Measurements from ENCODE around the gene CD300LG. TPM values are rescaled to one million over a fixed set of nuclear protein-coding genes. Genes with fewer than 3 reads are reported as not detected.

CD300LG gene
- total RNA-seq, 1 experiment from 2014 or later = not detected

GRCh38 chr17:43823350-43824084 lies 23.5 kb upstream of the CD300LG start:
- no peak for TF ChIP-seq CBX3 (IDR thresholded peaks at IDR 0.05; ENCODE audit: low read depth)
- TF ChIP-seq, protein P1, sequence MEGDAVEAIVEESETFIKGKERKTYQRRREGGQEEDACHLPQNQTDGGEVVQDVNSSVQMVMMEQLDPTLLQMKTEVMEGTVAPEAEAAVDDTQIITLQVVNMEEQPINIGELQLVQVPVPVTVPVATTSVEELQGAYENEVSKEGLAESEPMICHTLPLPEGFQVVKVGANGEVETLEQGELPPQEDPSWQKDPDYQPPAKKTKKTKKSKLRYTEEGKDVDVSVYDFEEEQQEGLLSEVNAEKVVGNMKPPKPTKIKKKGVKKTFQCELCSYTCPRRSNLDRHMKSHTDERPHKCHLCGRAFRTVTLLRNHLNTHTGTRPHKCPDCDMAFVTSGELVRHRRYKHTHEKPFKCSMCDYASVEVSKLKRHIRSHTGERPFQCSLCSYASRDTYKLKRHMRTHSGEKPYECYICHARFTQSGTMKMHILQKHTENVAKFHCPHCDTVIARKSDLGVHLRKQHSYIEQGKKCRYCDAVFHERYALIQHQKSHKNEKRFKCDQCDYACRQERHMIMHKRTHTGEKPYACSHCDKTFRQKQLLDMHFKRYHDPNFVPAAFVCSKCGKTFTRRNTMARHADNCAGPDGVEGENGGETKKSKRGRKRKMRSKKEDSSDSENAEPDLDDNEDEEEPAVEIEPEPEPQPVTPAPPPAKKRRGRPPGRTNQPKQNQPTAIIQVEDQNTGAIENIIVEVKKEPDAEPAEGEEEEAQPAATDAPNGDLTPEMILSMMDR (IDR thresholded peaks at IDR 0.05 in 2 of 3, conservative IDR thresholded peaks at IDR 0.05 in 1 of 3; ENCODE audit: borderline replicate concordance in 1 of 3, insufficient read depth in 1 of 3, low read depth in 2 of 3, low read length in 2 of 3) = no peak
- TF ChIP-seq ELF1 (IDR thresholded peaks at IDR 0.05; ENCODE audit: borderline replicate concordance, low read depth) = no peak
- TF ChIP-seq SRF (IDR thresholded peaks at IDR 0.05; ENCODE audit: low read depth) = no peak
- no peak for TF ChIP-seq REST (IDR thresholded peaks at IDR 0.05; ENCODE audit: low read depth)
- TF ChIP-seq MAX (IDR thresholded peaks at IDR 0.05) = no peak
- TF ChIP-seq CEBPB (IDR thresholded peaks at IDR 0.05; ENCODE audit: low read depth) = no peak
- no peak for TF ChIP-seq YY1 (IDR thresholded peaks at IDR 0.05; ENCODE audit: extremely low read depth, insufficient replicate concordance, low read depth, low read length)
- TF ChIP-seq SP1 (IDR thresholded peaks at IDR 0.05; ENCODE audit: low read depth) = no peak
- TF ChIP-seq ATF3 (IDR thresholded peaks at IDR 0.05) = no peak
- TF ChIP-seq, protein P2, sequence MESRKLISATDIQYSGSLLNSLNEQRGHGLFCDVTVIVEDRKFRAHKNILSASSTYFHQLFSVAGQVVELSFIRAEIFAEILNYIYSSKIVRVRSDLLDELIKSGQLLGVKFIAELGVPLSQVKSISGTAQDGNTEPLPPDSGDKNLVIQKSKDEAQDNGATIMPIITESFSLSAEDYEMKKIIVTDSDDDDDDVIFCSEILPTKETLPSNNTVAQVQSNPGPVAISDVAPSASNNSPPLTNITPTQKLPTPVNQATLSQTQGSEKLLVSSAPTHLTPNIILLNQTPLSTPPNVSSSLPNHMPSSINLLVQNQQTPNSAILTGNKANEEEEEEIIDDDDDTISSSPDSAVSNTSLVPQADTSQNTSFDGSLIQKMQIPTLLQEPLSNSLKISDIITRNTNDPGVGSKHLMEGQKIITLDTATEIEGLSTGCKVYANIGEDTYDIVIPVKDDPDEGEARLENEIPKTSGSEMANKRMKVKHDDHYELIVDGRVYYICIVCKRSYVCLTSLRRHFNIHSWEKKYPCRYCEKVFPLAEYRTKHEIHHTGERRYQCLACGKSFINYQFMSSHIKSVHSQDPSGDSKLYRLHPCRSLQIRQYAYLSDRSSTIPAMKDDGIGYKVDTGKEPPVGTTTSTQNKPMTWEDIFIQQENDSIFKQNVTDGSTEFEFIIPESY (IDR thresholded peaks at IDR 0.05; ENCODE audit: extremely low read depth, insufficient replicate concordance, low read length) = no peak
- no peak for TF ChIP-seq EZH2phosphoT487 (IDR thresholded peaks at IDR 0.05; ENCODE audit: borderline replicate concordance)
- TF ChIP-seq ZNF274 (IDR thresholded peaks at IDR 0.05; ENCODE audit: low read depth, low read length) = no peak
- no peak for TF ChIP-seq EGR1 (IDR thresholded peaks at IDR 0.05; ENCODE audit: low read depth)
- TF ChIP-seq FOSL1 (IDR thresholded peaks at IDR 0.05; ENCODE audit: low read depth) = no peak
- TF ChIP-seq POLR2A (IDR thresholded peaks at IDR 0.05; ENCODE audit: borderline replicate concordance, extremely low read depth, insufficient read depth, insufficient read length) = no peak
- TF ChIP-seq EZH2 (IDR thresholded peaks at IDR 0.05) = no peak
- no peak for TF ChIP-seq RAD21 (IDR thresholded peaks at IDR 0.05; ENCODE audit: low read depth)
- no peaks in the 10 kb centered on the region for H3K9me2 ChIP-seq (ENCODE audit: insufficient read depth)
- no peaks in the 10 kb centered on the region for H3K9me3 ChIP-seq (ENCODE audit: control insufficient read depth in 1 of 2, insufficient read depth in 1 of 2, low read depth in 1 of 2, low read length in 2 of 2)
- no peaks in the 10 kb centered on the region for H3K27me3 ChIP-seq (ENCODE audit: insufficient read depth, low read length)
- DNase-seq (ENCODE audit: low read depth, low spot score) = no peak
- RAD21 ChIA-PET (ENCODE audit: low non-redundant PET in 1 of 2, low total read pairs in 2 of 2, uncharacterized antibody in 2 of 2, unreplicated experiment in 2 of 2) = no interaction called here
- ATAC-seq = no peak
- H3K4me3 ChIP-seq (replicated peaks in 1 of 2; ENCODE audit: low read depth in 1 of 2, low read length in 2 of 2) = no peak overlapping the region
- peaks cover 4 to 26% of the 10 kb centered on the region in 2 experiments; a peak in 3 of 4 replicates for H3K36me3 ChIP-seq (ENCODE audit: control insufficient read depth in 1 of 2, insufficient read depth in 2 of 2, low read length in 2 of 2)
- intact Hi-C loops (cut with micrococcal nuclease) = no loop called here
- no peak overlapping the region for H3K9ac ChIP-seq (ENCODE audit: low read length)
- CTCF ChIA-PET = no interaction called here
- no peaks in the 10 kb centered on the region for H3K4me1 ChIP-seq (ENCODE audit: control insufficient read depth in 1 of 2, insufficient read depth in 2 of 2, low read length in 2 of 2)
- H3K4me2 ChIP-seq (ENCODE audit: low read length) = no peak overlapping the region
- no peak overlapping the region for H2AFZ ChIP-seq (ENCODE audit: low read depth, low read length, poor library complexity, severe bottlenecking)
- POLR2A ChIA-PET = no interaction called here
- H3K27ac ChIP-seq (ENCODE audit: low read depth, low read length) = no peak overlapping the region
- no peaks in the 10 kb centered on the region for H4K20me1 ChIP-seq (ENCODE audit: insufficient read depth)
- BruUV-seq (replicated peaks) = no TSS peak
- H3K79me2 ChIP-seq (ENCODE audit: insufficient read depth, low read length) = no peaks in the 10 kb centered on the region
